Fibroblast of skin of abdomen (primary cell): Measurements from ENCODE around the gene FAM234B.
"Not testable (repeated sequence)": the region's sequence is repeated elsewhere in the genome, so short reads cannot be mapped to it uniquely, and the experiment has no call there.

Experiments
- DNase-seq: peaks from one replicate; pipeline ENCODE4 v3.0.0-alpha.2; 2013

The FAM234B gene

DNA sequence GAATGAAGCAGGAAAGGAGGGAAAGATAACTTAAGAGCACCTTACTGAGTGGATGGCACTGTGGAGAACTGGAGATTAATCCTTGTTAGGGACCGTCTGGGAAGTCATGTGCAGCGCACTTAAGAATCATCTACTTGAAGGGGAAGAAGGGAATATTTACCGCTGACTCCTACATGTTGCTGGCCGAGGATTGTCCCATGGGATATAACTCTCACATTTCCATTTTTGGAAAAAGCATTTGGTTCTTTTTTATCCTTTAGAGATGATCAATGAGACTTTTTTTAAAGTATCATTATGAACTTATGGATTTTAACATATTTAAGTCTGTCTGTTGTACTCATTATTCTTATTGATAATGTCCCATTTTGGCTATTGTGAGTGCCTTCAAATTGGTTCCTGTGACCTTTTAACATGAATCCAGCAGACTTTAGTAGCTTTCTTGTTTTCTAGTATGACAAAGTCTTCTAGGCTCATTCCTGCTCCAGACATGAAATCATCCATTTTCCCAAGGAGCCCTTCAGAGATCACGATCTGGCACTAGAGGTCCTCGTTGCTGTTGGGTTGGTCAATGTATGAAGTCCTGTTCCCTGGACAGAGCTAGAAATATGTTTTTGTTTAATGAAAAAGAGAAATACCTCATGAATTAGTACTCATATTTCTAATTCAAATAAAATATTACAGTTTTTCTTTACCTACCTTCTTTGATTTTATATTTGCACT, 20.2 kb upstream of the FAM234B start:
- no peak for DNase-seq

GRCh38 chr12:13024531-13024916, 19.7 kb upstream of the FAM234B start:
- DNase-seq = no peak

DNA sequence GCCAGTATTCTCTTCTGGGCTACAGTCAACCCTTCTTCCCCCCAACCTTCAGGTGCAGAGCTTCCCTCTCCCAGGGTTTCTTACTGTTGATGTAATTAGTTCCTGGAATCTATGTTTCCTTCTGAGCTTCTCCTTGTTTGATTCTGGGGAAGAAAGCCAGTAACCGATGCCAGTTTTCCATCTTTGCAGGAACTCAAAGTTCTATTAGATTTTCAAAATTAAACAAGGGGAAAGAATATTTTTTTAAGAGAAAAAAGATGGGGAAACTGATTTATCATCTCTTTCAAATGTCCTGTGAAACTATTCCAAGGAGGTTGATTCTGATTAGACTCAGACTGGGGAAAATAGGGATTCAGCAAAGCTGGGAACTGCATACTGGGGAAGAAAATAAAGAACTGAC, 17.9 kb upstream of the FAM234B start:
- DNase-seq = no peak

- no peak for DNase-seq
Observed at GRCh38 chr12:13027032-13027431, 17.1 kb upstream of the FAM234B start.

- no peak for DNase-seq
Observed at GRCh38 chr12:13027508-13027907, 16.7 kb upstream of the FAM234B start.

GRCh38 chr12:13028825-13029570, 15.2 kb upstream of the FAM234B start:
- no peak for DNase-seq

- no peak for DNase-seq
Observed at GRCh38 chr12:13030541-13031291, 13.5 kb upstream of the FAM234B start.

- DNase-seq = no peak
Observed at GRCh38 chr12:13032164-13032563, 12.0 kb upstream of the FAM234B start.

GRCh38 chr12:13033476-13033875, 10.7 kb upstream of the FAM234B start:
- DNase-seq = peak; percentile 32

DNA sequence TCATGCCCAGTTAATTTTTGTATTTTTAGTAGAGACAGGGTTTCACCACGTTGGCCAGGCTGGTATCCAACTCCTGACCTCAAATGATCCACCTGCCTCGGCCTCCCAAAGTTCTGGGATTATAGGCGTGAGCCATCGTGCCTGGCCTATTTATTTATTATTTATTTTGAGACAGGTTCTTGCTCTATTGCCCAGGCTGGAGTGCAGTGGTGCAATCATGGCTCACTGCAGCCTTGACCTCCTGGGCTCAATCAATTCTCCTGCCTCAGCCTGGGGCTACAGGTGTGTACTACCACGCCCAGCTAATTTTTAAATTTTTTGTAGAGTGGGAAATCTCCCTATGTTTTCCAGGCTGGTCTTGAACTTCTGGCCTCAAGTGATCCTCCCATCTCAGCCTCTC, 8.8 kb upstream of the FAM234B start:
- not testable (repeated sequence) for DNase-seq

DNA sequence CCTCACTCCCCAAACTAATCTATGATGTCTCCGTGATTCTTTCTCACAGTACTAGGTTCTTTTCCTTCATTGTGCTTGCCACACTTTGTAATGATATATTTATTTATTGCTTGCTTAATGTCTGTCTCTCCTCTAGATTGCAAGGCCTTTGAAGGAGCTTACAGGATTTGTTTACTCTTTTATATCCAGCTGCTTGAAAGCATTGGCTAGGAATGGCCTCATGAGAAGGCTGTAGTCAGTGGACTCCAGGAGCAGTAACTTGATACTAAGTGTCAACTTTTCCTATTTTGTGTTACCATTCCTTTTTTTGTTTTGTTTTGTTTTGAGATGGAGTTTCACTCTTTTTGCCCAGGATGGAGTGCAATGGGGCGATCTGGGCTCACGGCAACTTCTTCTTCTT, 7.3 kb upstream of the FAM234B start:
- DNase-seq = no peak

DNA sequence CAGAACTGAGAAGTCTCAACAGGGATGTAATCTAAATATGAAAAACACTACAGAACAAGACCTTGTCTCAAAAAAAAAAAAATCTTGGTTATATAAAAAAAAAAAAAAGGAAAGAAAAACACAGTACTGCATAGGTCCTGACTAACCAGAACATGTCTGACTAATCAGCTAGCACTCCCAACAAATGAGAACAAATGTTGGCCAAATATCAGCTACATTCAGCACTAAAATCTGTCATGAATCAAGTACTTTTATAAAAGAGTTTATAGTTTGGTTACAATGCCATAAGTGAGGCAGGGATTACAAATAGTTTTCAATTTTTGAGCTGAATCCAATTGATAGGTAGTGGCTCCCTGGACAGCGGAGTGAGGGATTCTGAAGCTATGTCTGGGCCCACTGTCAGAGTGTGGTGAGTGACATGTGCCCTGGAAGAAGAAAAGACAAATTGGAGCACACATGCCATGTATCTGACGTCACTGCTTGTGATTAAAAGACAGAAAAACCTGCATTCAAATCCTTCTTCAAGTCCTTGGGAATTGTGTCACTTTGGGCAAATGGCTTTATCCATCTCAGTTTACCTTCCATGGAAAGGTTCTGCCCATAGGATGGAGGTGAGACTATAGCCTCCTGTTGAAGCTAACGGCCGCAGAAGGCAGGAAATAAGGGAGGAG, 5.6 kb upstream of the FAM234B start:
- peak; percentile 84 for DNase-seq

GRCh38 chr12:13039328-13039956, 4.7 kb upstream of the FAM234B start:
- DNase-seq = no peak

GRCh38 chr12:13041224-13041623, 3.0 kb upstream of the FAM234B start:
- DNase-seq = no peak

DNA sequence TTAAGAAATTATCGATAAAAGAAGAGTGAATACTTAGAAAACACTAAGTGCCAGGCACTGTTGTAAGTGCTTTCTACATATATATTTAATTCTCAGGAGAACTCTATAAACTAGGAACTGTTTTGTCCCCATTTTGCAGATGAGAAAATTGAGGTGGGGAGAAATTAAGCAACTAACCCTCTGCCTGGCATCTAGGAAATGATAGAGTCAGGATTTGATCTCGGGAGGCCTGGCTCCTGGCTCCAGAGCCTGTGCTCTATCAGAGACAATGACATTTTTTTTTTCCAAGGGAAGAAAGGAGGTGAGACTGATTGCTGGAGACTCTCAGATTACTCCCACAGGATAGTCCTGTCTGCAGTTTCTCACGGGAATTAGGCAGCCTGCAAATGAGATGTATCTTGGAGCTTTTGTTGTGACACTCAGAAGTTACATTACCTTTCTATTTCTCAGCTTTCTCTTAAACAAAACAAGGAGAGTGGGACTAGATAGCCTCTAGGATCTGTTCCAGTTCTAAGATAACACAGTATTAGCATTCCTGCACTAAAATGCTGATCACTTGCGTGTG, 1.4 kb upstream of the FAM234B start:
- DNase-seq = no peak

GRCh38 chr12:13044906-13045299, 722 bp downstream of the FAM234B start:
- peak; percentile 16 for DNase-seq

GRCh38 chr12:13045816-13046215, 1.6 kb downstream of the FAM234B start:
- no peak for DNase-seq

GRCh38 chr12:13046964-13047363, 2.8 kb downstream of the FAM234B start:
- DNase-seq = no peak

GRCh38 chr12:13049816-13050215, 5.6 kb downstream of the FAM234B start:
- DNase-seq = peak; percentile 52

- no peak for DNase-seq
Observed at GRCh38 chr12:13052421-13052820, 8.2 kb downstream of the FAM234B start.

- DNase-seq = not testable (repeated sequence)
Observed at GRCh38 chr12:13053617-13054016, 9.4 kb downstream of the FAM234B start.

GRCh38 chr12:13060581-13060980, 16.4 kb downstream of the FAM234B start:
- DNase-seq = no peak
